Panc1 (cell line): ENCODE results near the gene CDK5. TPM values are rescaled to one million over a fixed set of nuclear protein-coding genes. Genes with fewer than 3 reads are reported as not detected.

Experiments used
- ATAC-seq: fragments of 200-7000 bp; cut with Tn5 transposase; 2 replicates; pipeline ENCODE4 v1.9.1; 2020; ENCODE audit warnings: mild to moderate bottlenecking, moderate library complexity
- BruUV-seq: library from RNA; stranded (reverse); fragments of 400-500 nt; replicated peaks from 2 replicates; lab custom pipeline; 2021; lab: Mats Ljungman, UMichigan
- CTCF ChIA-PET: fragments of 300-600 bp; sonication (Branson Sonifier 250); formaldehyde crosslinking; loops from one replicate; lab custom pipeline; 2022; ENCODE audit warnings: antibody characterized with exemption; lab: Charles Lee
- POLR2A ChIA-PET: fragments of 300-600 bp; sonication (Branson Sonifier 250); formaldehyde crosslinking; loops from one replicate; lab custom pipeline; 2022; ENCODE audit warnings: antibody characterized with exemption; lab: Charles Lee
- DNase-seq: peaks from one replicate; pipeline ENCODE4 v3.0.0-alpha.2; 2010; ENCODE audit warnings: low read depth, low spot score
- H3K27ac ChIP-seq: 2 replicates; pipeline ENCODE4 v1.5.1; 2011; ENCODE audit warnings: mild to moderate bottlenecking, low read length, inconsistent platforms
- H3K27me3 ChIP-seq: fragments of 200-500 bp; sonication (Bioruptor generic); 2 replicates; pipeline ENCODE4 v1.6.0; 2014; ENCODE audit warnings: low read length, inconsistent platforms; ENCODE audit not compliant: control insufficient read depth, insufficient read depth
- H3K36me3 ChIP-seq: fragments of 200-500 bp; sonication (Bioruptor generic); 2 replicates; pipeline ENCODE4 v1.5.1; 2014; ENCODE audit warnings: inconsistent platforms, mild to moderate bottlenecking, low read length, moderate library complexity; ENCODE audit not compliant: control insufficient read depth, insufficient read depth
- H3K4me1 ChIP-seq: 2 replicates; pipeline ENCODE4 v1.5.1; 2011; ENCODE audit warnings: inconsistent platforms, mild to moderate bottlenecking, low read length, moderate library complexity; ENCODE audit not compliant: control insufficient read depth, insufficient read depth
- H3K4me3 ChIP-seq, 2 experiments: 2 replicates each; pipeline ENCODE4 v1.5.1; 2011 to 2012; ENCODE audit warnings: low read depth in 2 of 2, low read length in 2 of 2, mild to moderate bottlenecking in 2 of 2, inconsistent platforms in 1 of 2, moderate library complexity in 1 of 2
- H3K9me3 ChIP-seq: fragments of 200-500 bp; sonication (Bioruptor generic); 2 replicates; pipeline ENCODE4 v1.5.1; 2014; ENCODE audit warnings: low read depth, mild to moderate bottlenecking, inconsistent platforms, low read length, moderate library complexity; ENCODE audit not compliant: control insufficient read depth, insufficient read depth
- POLR2AphosphoS5 ChIP-seq: IDR thresholded peaks from 2 replicates; pipeline ENCODE4 v1.6.1; 2012; ENCODE audit warnings: mild to moderate bottlenecking, low read depth, low read length, moderate library complexity
- SIN3A ChIP-seq: IDR thresholded peaks from 2 replicates; pipeline ENCODE4 v1.6.1; 2012; ENCODE audit warnings: low read depth, mild to moderate bottlenecking, low read length, moderate library complexity, borderline replicate concordance; ENCODE audit not compliant: insufficient read depth
- TCF7L2 ChIP-seq: IDR thresholded peaks from 2 replicates; pipeline ENCODE4 v1.6.1; 2011; ENCODE audit warnings: mild to moderate bottlenecking, low read depth, low read length, inconsistent platforms
- in situ Hi-C: cut with HindIII; loops from 2 replicates; pipeline ENCODE4 v1.10.0; 2016; ENCODE audit warnings: low sequenced_read_pairs, low pct_unique_long_range_greater_than_20kb
- intact Hi-C: fragments of 100-400 bp; cut with micrococcal nuclease; formaldehyde crosslinking; loops from one replicate; pipeline ENCODE4 v1.10.0; 2022; ENCODE audit not compliant: unreplicated experiment
- total RNA-seq: library from RNA; stranded (reverse); gene quantifications from one replicate; pipeline ENCODE4 v1.2.1, GENCODE V29; 2021; ENCODE audit not compliant: unreplicated experiment
- TF ChIP-seq, protein P1 (sequence below), 2 experiments: IDR thresholded peaks; 2 replicates each; pipeline ENCODE4 v1.6.1; 2011 to 2012; ENCODE audit warnings: low read depth in 2 of 2, control low read depth in 1 of 2, low read length in 1 of 2, mild to moderate bottlenecking in 1 of 2, moderate library complexity in 1 of 2; ENCODE audit not compliant: insufficient read depth in 1 of 2
- TF ChIP-seq, protein P2 (sequence below): fragments of 450-650 bp; IDR thresholded peaks from 2 replicates; pipeline ENCODE4 v1.5.1; 2017; ENCODE audit warnings: mild to moderate bottlenecking

The CDK5 gene
- total RNA-seq, 1 experiment from 2014 or later = 25.6 TPM

DNA sequence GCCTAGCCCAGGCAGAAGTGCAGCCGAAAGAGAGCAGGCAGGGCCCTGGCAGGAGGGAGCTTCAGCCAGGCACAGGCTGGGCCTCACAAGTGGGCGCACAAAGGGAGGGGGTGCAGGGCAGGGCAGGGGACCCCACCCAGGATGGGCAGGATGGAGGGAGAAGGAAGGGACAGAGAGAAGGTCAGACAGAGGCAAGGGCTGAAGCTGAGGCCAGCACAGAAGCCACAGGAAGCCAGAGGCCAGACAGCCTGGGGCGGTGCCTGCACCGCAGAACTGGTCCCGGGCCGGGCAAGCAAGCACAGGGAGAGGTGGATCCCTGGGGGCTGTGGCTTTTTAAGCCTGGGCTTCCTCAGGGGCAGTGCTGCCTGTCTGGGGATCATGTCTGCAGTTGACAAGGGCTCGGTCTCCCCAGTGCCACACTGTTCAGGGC, 50.2 kb downstream of the CDK5 start:
- no peaks in the 10 kb centered on the region for H3K27me3 ChIP-seq
- no peak for ATAC-seq

DNA sequence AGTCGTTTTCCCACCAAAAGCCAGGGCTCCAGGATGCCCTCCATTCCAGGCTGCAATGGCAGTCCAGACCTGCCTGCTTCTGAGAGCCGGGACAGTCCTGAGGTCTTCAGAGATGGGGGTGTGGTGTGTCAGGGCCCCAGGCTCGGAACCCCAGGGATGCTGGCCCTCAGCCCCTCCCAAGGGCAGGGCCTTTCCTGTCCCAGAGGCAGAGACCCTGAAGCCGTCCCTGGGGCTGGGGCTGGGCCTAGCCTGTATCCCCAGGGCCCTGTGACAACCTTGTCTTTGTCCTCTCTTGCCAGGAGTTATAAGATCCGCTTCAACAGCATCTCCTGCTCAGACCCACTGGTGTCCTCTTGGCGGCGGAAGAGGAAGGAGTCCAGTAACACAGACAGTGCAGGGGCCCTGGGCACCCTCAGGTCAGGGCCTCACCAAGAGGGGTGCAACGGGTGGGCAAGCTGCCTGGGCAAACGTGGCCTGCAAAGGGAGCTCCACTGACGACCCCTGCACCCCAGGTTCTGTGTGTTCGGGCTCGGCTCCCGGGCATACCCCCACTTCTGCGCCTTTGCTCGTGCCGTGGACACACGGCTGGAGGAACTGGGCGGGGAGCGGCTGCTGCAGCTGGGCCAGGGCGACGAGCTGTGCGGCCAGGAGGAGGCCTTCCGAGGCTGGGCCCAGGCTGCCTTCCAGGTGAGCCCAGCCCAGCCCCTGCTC, 51.0 kb downstream of the CDK5 start:
- Histone ChIP-seq H3K27me3 (no peaks in the 10 kb centered on the region), H3K36me3 (no peaks in the 10 kb centered on the region), H3K9me3 (no peaks in the 10 kb centered on the region), H3K27ac (no peak overlapping the region), H3K4me3 (no peak overlapping the region), H3K4me1 (peaks cover 31% of the 10 kb centered on the region)
- intact Hi-C loops (no loop called here), in situ Hi-C loops (no loop called here)
- no peak for TF ChIP-seq SIN3A
- TF ChIP-seq, protein P1, sequence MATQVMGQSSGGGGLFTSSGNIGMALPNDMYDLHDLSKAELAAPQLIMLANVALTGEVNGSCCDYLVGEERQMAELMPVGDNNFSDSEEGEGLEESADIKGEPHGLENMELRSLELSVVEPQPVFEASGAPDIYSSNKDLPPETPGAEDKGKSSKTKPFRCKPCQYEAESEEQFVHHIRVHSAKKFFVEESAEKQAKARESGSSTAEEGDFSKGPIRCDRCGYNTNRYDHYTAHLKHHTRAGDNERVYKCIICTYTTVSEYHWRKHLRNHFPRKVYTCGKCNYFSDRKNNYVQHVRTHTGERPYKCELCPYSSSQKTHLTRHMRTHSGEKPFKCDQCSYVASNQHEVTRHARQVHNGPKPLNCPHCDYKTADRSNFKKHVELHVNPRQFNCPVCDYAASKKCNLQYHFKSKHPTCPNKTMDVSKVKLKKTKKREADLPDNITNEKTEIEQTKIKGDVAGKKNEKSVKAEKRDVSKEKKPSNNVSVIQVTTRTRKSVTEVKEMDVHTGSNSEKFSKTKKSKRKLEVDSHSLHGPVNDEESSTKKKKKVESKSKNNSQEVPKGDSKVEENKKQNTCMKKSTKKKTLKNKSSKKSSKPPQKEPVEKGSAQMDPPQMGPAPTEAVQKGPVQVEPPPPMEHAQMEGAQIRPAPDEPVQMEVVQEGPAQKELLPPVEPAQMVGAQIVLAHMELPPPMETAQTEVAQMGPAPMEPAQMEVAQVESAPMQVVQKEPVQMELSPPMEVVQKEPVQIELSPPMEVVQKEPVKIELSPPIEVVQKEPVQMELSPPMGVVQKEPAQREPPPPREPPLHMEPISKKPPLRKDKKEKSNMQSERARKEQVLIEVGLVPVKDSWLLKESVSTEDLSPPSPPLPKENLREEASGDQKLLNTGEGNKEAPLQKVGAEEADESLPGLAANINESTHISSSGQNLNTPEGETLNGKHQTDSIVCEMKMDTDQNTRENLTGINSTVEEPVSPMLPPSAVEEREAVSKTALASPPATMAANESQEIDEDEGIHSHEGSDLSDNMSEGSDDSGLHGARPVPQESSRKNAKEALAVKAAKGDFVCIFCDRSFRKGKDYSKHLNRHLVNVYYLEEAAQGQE (IDR thresholded peaks at IDR 0.05; ENCODE audit: insufficient read depth in 1 of 2, low read depth in 2 of 2, low read length in 1 of 2) = no peak
- TF ChIP-seq TCF7L2 = no peak
- TF ChIP-seq, protein P2, sequence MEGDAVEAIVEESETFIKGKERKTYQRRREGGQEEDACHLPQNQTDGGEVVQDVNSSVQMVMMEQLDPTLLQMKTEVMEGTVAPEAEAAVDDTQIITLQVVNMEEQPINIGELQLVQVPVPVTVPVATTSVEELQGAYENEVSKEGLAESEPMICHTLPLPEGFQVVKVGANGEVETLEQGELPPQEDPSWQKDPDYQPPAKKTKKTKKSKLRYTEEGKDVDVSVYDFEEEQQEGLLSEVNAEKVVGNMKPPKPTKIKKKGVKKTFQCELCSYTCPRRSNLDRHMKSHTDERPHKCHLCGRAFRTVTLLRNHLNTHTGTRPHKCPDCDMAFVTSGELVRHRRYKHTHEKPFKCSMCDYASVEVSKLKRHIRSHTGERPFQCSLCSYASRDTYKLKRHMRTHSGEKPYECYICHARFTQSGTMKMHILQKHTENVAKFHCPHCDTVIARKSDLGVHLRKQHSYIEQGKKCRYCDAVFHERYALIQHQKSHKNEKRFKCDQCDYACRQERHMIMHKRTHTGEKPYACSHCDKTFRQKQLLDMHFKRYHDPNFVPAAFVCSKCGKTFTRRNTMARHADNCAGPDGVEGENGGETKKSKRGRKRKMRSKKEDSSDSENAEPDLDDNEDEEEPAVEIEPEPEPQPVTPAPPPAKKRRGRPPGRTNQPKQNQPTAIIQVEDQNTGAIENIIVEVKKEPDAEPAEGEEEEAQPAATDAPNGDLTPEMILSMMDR = no peak
- TF ChIP-seq POLR2AphosphoS5 = no peak
- ChIA-PET CTCF (interaction anchor here (1.6 kb wide), 1 partner anchor 12 kb away, joined by 5 read pairs; no protein-coding TSS in a partner anchor), POLR2A (no interaction called here)
- ATAC-seq (no peak), DNase-seq (no peak)
- BruUV-seq = no TSS peak

More for the DNA sequence above, 50.2 kb downstream of the CDK5 start:
- Histone ChIP-seq H3K36me3 (no peaks in the 10 kb centered on the region), H3K27ac (no peak overlapping the region), H3K4me3 (no peak overlapping the region), H3K9me3 (no peaks in the 10 kb centered on the region), H3K4me1 (peaks cover 34% of the 10 kb centered on the region)
- TF ChIP-seq SIN3A (no peak), POLR2AphosphoS5 (no peak), TCF7L2 (no peak)
- TF ChIP-seq, protein P2 = no peak
- TF ChIP-seq, protein P1 (IDR thresholded peaks at IDR 0.05; ENCODE audit: insufficient read depth in 1 of 2, low read depth in 2 of 2, low read length in 1 of 2) = no peak
- no peak for DNase-seq
- intact Hi-C loops (no loop called here), in situ Hi-C loops (no loop called here)
- CTCF ChIA-PET = interaction anchor here (1.1 kb wide), 1 partner anchor 13 kb away, joined by 4 read pairs; no protein-coding TSS in a partner anchor
- POLR2A ChIA-PET = no interaction called here
- no TSS peak for BruUV-seq
